OCI-LY7 (cell line): ENCODE results near the gene KLF16.

Experiments used
- EZH2phosphoT487 ChIP-seq: fragments of 200-600 bp; sonication (generic); IDR thresholded peaks from 2 replicates; pipeline ENCODE4 v1.6.1; 2018; ENCODE audit warnings: low read depth, borderline replicate concordance, mild to moderate bottlenecking, mixed run types, antibody characterized with exemption, low read length, moderate library complexity, mixed read lengths
- TF ChIP-seq, protein P1 (sequence below): fragments of 200-600 bp; sonication (generic); conservative IDR thresholded peaks from 2 replicates; pipeline ENCODE4 v1.5.1; 2014; ENCODE audit warnings: mild to moderate bottlenecking, antibody characterized with exemption, low read length, moderate library complexity, mixed read lengths

- TF ChIP-seq, protein P1, sequence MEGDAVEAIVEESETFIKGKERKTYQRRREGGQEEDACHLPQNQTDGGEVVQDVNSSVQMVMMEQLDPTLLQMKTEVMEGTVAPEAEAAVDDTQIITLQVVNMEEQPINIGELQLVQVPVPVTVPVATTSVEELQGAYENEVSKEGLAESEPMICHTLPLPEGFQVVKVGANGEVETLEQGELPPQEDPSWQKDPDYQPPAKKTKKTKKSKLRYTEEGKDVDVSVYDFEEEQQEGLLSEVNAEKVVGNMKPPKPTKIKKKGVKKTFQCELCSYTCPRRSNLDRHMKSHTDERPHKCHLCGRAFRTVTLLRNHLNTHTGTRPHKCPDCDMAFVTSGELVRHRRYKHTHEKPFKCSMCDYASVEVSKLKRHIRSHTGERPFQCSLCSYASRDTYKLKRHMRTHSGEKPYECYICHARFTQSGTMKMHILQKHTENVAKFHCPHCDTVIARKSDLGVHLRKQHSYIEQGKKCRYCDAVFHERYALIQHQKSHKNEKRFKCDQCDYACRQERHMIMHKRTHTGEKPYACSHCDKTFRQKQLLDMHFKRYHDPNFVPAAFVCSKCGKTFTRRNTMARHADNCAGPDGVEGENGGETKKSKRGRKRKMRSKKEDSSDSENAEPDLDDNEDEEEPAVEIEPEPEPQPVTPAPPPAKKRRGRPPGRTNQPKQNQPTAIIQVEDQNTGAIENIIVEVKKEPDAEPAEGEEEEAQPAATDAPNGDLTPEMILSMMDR = no peak
- TF ChIP-seq EZH2phosphoT487 = no peak
These were observed 22.0 kb downstream of the KLF16 start for GRCh38 chr19:1841209-1841924.
